ENCODE data around the gene RNF212.

Gene RNF212

GRCh38 chr4:1113311-1114009, at the start of gene RNF212:
Gene RNF212, minus strand, starts transcription at chr4:1113564. Its CDS starts 100 bp downstream, at chr4:1113464.
- TF ChIP-seq CTCF (IDR thresholded peaks at IDR 0.05; ENCODE audit: low read depth, low read length, missing control alignments): no peak
- DNase-seq (ENCODE audit: low read depth): no peak
- H3K4me3 ChIP-seq (ENCODE audit: low read depth, low read length): no peak within 1 kb of the TSS

DNA sequence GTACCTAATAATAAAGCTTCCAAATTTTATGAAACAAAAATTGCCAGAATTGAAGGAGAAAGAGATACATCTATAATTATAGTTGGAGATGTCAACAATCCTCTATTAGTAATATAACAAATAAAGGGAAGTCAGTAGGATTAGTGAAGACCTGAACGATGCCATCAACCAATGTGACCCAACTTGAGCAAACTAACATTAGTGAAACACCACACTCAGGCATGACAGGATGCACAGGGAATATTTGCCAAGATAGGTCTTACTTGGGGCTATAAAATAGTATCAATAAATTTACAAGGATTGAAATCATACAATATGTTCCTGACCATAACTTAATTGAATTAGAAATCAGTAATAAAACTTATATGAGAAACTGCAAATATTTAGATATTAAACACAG, 47.0 kb upstream of the RNF212 start:
- TF ChIP-seq CTCF (IDR thresholded peaks at IDR 0.05; ENCODE audit: low read depth, low read length, missing control alignments): no peak
- DNase-seq (ENCODE audit: low read depth): no peak
- H3K4me3 ChIP-seq (ENCODE audit: low read depth, low read length): no peak overlapping the region

GRCh38 chr4:1156069-1156468, 42.7 kb upstream of the RNF212 start:
- DNase-seq (ENCODE audit: low read depth): no peak
- no peak overlapping the region for H3K4me3 ChIP-seq (ENCODE audit: low read depth, low read length)
- no peak for TF ChIP-seq CTCF (IDR thresholded peaks at IDR 0.05; ENCODE audit: low read depth, low read length, missing control alignments)

GRCh38 chr4:1155314-1155713, 42.0 kb upstream of the RNF212 start:
- no peak overlapping the region for H3K4me3 ChIP-seq (ENCODE audit: low read depth, low read length)
- no peak for TF ChIP-seq CTCF (IDR thresholded peaks at IDR 0.05; ENCODE audit: low read depth, low read length, missing control alignments)
- DNase-seq (ENCODE audit: low read depth): no peak

- no peak for TF ChIP-seq CTCF (IDR thresholded peaks at IDR 0.05; ENCODE audit: low read depth, low read length, missing control alignments)
- DNase-seq (ENCODE audit: low read depth): no peak
- no peak overlapping the region for H3K4me3 ChIP-seq (ENCODE audit: low read depth, low read length)
Measured at GRCh38 chr4:1154523-1155182, 41.3 kb upstream of the RNF212 start.

DNA sequence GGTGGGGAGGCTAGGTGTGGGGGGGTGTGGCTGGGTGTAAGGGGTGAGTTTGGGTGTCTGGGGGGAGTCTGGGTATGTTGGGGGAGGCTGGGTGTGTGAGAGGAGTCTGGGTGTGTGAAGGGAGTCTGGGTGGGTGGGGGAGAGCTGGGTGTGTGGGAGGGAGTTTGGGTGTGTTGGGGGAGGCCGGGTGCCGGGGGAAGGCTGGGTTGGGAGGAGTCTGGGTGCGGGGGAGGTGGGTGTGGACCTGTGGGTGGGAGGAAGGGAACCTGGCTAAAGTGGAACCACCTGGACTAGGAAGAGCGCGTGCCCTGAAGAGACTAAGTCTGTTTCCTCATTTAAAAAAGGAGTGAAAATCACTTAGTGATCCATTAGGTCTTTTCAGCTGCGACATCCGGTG, 40.8 kb upstream of the RNF212 start:
- no peak for TF ChIP-seq CTCF (IDR thresholded peaks at IDR 0.05; ENCODE audit: low read depth, low read length, missing control alignments)
- H3K4me3 ChIP-seq (ENCODE audit: low read depth, low read length): no peak overlapping the region
- no peak for DNase-seq (ENCODE audit: low read depth)
